ENCODE measurements around the gene ARHGDIB. TPM values are rescaled to one million over a fixed set of nuclear protein-coding genes. Genes with fewer than 3 reads are reported as not detected.

ARHGDIB gene
- total RNA-seq, 3 donors from 2014 or later (not counting 1 experiment from before 2014, with no cell fraction given), result 838 to 962 (median 929) TPM

DNA sequence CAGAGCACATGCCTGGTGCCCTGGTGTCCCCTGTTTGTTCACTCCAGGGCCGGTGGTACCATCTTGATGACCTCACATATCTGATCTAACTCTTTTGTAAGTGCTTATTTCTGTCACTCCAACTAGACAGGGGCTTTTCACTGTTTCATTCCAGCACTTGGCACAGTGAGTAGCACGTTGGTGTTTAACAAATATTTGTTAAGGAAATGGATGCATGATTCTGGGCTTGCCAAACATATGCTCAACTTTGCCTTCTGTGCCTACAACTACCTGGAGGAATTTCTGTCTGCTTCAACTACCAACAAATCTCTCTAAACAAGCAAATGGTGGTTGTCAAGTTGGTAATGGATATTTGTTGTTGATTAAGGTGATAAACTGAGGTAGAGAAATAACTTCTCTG is 43.0 kb upstream of the ARHGDIB start:
- DNase-seq (no peak), ATAC-seq (no peak)
- no peaks in the 10 kb centered on the region for H3K4me1 ChIP-seq (ENCODE audit: control insufficient read depth, insufficient read depth, low read length)
- Mint-ChIP-seq H3K36me3 (no peaks in the 10 kb centered on the region), H3K4me3 (no peak overlapping the region), H3K9me3 (no peaks in the 10 kb centered on the region), H3K4me1 (no peaks in the 10 kb centered on the region), H3K27ac (no peak overlapping the region), H3K27me3 (ENCODE audit: low read depth in 2 of 2) (peaks cover 35 to 73% of the 10 kb centered on the region in 2 donors)
- no peaks in the 10 kb centered on the region for H3K9me3 ChIP-seq (ENCODE audit: control insufficient read depth, insufficient read depth, low read length)
- WGBS (ENCODE audit: insufficient coverage), result 82% methylated on average over 2 of the region's 2 CpGs
- H3K36me3 ChIP-seq (ENCODE audit: control insufficient read depth, insufficient read depth, low read length), result no peaks in the 10 kb centered on the region
- H3K4me3 ChIP-seq (ENCODE audit: low read length), result no peak overlapping the region
- H3K27ac ChIP-seq (ENCODE audit: low read length), result no peak overlapping the region
- intact Hi-C loops (cut with micrococcal nuclease), result no loop called here
- no peak for TF ChIP-seq CTCF (IDR thresholded peaks at IDR 0.05)
- peaks cover 5% of the 10 kb centered on the region for H3K27me3 ChIP-seq (ENCODE audit: control insufficient read depth, insufficient read depth, low read length)

DNA sequence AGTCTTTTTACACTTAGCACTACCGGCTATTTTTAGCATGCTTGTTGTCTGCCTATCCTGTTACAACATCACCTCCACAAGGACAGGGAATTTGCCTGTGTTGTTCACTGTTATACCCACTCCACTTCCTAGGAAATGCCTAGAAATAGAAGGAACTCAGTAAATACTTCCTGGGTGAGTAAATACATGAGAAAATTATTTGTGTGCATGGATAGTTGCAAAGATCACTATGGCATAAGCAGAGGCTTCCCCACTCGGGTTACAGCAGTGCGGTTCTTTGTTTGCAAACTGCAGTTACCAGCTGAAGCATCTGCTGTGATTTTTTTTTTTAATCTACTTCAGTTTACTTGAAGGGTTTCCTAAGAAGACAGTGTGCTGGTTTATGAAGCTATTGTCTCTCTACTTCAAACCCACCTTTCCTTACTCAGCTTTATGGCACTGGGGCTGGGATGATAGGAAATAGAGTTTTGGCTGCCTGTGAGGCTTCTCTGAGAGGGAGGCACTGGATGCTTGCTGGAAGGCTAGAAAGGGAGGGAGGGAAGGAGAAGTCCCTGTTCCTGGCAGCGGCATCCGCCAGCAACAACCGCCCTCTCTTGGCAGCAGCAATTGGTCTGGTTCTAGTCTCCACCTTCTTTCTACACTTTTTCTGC is 40.5 kb upstream of the ARHGDIB start:
- no peak for ATAC-seq
- intact Hi-C loops (cut with micrococcal nuclease), result no loop called here
- no peak for TF ChIP-seq CTCF (IDR thresholded peaks at IDR 0.05)
- Histone ChIP-seq H3K27me3 (ENCODE audit: control insufficient read depth, insufficient read depth, low read length) (no peaks in the 10 kb centered on the region), H3K9me3 (ENCODE audit: control insufficient read depth, insufficient read depth, low read length) (no peaks in the 10 kb centered on the region), H3K36me3 (ENCODE audit: control insufficient read depth, insufficient read depth, low read length) (no peaks in the 10 kb centered on the region), H3K4me3 (ENCODE audit: low read length) (no peak overlapping the region), H3K27ac (ENCODE audit: low read length) (no peak overlapping the region), H3K4me1 (ENCODE audit: control insufficient read depth, insufficient read depth, low read length) (no peaks in the 10 kb centered on the region)
- WGBS (ENCODE audit: insufficient coverage), result 57% methylated on average over 6 of the region's 6 CpGs
- no peak for DNase-seq
- H3K36me3 Mint-ChIP-seq, result no peaks in the 10 kb centered on the region
- H3K27ac Mint-ChIP-seq, result no peak overlapping the region
- no peaks in the 10 kb centered on the region for H3K4me1 Mint-ChIP-seq
- H3K4me3 Mint-ChIP-seq, result no peak overlapping the region
- H3K9me3 Mint-ChIP-seq, result no peaks in the 10 kb centered on the region
- H3K27me3 Mint-ChIP-seq (ENCODE audit: low read depth in 2 of 2), result peaks cover 40 to 81% of the 10 kb centered on the region in 2 donors

GRCh38 chr12:15000575-15000974 is 39.2 kb upstream of the ARHGDIB start:
- no peak overlapping the region for H3K27ac Mint-ChIP-seq
- peaks cover 33 to 72% of the 10 kb centered on the region in 2 donors for H3K27me3 Mint-ChIP-seq (ENCODE audit: low read depth in 2 of 2)
- no peaks in the 10 kb centered on the region for H3K9me3 Mint-ChIP-seq

More at GRCh38 chr12:15000575-15000974, 39.2 kb upstream of the ARHGDIB start:
- Histone ChIP-seq H3K9me3 (ENCODE audit: control insufficient read depth, insufficient read depth, low read length) (no peaks in the 10 kb centered on the region), H3K4me1 (ENCODE audit: control insufficient read depth, insufficient read depth, low read length) (no peaks in the 10 kb centered on the region), H3K27ac (ENCODE audit: low read length) (no peak overlapping the region), H3K36me3 (ENCODE audit: control insufficient read depth, insufficient read depth, low read length) (no peaks in the 10 kb centered on the region), H3K27me3 (ENCODE audit: control insufficient read depth, insufficient read depth, low read length) (no peaks in the 10 kb centered on the region), H3K4me3 (ENCODE audit: low read length) (no peak overlapping the region)
- 94% methylated on average over 1 of the region's 2 CpGs for WGBS (ENCODE audit: insufficient coverage)
- DNase-seq (no peak), ATAC-seq (no peak)
- TF ChIP-seq CTCF (IDR thresholded peaks at IDR 0.05), result no peak
- H3K4me1 Mint-ChIP-seq, result no peaks in the 10 kb centered on the region
- H3K4me3 Mint-ChIP-seq, result no peak overlapping the region
- intact Hi-C loops (cut with micrococcal nuclease), result no loop called here
- no peaks in the 10 kb centered on the region for H3K36me3 Mint-ChIP-seq

All from natural killer cell (primary cell).